Parathyroid adenoma (tissue), 2 donors: ENCODE results near the gene CLPSL1.

Experiments
- H2AFZ ChIP-seq: fragments of 300-600 bp; sonication (generic); one replicate; pipeline ENCODE4 v1.7.0; 2017; ENCODE audit warnings: antibody characterized with exemption, mild to moderate bottlenecking
- H3K27ac ChIP-seq: fragments of 300-600 bp; sonication (generic); one replicate; pipeline ENCODE4 v1.7.0; 2017
- H3K27me3 ChIP-seq: fragments of 300-600 bp; sonication (generic); one replicate; pipeline ENCODE4 v1.7.0; 2017; ENCODE audit warnings: low read length; ENCODE audit not compliant: control insufficient read depth, insufficient read depth
- H3K36me3 ChIP-seq: fragments of 300-600 bp; sonication (generic); one replicate; pipeline ENCODE4 v1.7.0; 2017; ENCODE audit warnings: low read length; ENCODE audit not compliant: control insufficient read depth, insufficient read depth
- H3K4me1 ChIP-seq: fragments of 300-600 bp; sonication (generic); one replicate; pipeline ENCODE4 v1.7.0; 2017; ENCODE audit warnings: control low read depth
- H3K4me2 ChIP-seq: fragments of 300-600 bp; sonication (generic); one replicate; pipeline ENCODE4 v1.7.0; 2017; ENCODE audit warnings: low read length
- H3K4me3 ChIP-seq: fragments of 300-600 bp; sonication (generic); one replicate; pipeline ENCODE4 v1.7.0; 2017; ENCODE audit warnings: low read depth, low read length
- H3K79me2 ChIP-seq: fragments of 300-600 bp; sonication (generic); one replicate; pipeline ENCODE4 v1.7.0; 2017; ENCODE audit warnings: control low read depth
- H3K9ac ChIP-seq: fragments of 300-600 bp; sonication (generic); one replicate; pipeline ENCODE4 v1.7.0; 2017; ENCODE audit warnings: mild to moderate bottlenecking
- H3K9me3 ChIP-seq: fragments of 300-600 bp; sonication (generic); one replicate; pipeline ENCODE4 v1.7.0; 2017; ENCODE audit warnings: low read length; ENCODE audit not compliant: control insufficient read depth
- CTCF ChIP-seq: fragments of 300-600 bp; sonication (generic); IDR thresholded peaks from one replicate; pipeline ENCODE4 v1.7.0; 2017; ENCODE audit warnings: antibody characterized with exemption, mild to moderate bottlenecking
- donor health status: primary hyperparathyroidism.

CLPSL1 gene

GRCh38 chr6:35735452-35735851 lies 45.4 kb upstream of the CLPSL1 start:
- no peak for TF ChIP-seq CTCF
- Histone ChIP-seq H3K4me3 (no peak overlapping the region), H3K9me3 (no peaks in the 10 kb centered on the region), H2AFZ (no peak overlapping the region), H3K27ac (no peak overlapping the region), H3K9ac (no peak overlapping the region), H3K79me2 (no peaks in the 10 kb centered on the region), H3K4me1 (peaks cover 24% of the 10 kb centered on the region), H3K4me2 (no peak overlapping the region), H3K27me3 (no peaks in the 10 kb centered on the region), H3K36me3 (no peaks in the 10 kb centered on the region)

DNA sequence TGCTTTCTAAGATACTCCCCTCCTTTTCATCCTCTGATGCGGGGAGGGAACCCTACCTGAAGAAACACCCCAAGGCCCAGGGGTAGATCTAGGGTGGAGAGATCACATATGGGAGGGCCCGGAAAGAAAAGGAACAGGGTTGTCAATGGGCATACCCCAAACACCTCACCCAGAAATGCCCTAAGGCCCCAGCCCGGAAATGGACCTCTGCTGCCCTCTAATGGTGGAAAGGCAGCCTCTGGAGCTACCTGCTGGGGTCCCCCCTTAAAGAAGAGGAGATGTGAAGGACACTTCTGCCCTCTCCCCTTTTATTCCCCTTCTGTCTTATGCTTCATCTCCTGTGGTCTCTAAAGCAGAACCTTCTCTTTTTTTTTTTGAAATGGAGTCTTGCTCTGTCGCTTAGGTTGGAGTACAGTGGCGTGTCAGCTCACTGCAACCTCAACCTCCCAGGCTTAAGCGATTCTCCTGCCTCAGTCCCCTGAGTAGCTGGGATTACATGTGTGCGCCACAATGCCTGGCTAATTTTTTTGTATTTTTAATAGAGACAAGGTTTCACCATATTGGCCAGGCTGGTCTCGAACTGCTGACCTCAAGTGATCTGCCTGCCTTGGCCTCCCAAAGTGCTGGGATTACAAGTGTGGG lies 44.4 kb upstream of the CLPSL1 start:
- no peak overlapping the region for H2AFZ ChIP-seq
- no peaks in the 10 kb centered on the region for H3K79me2 ChIP-seq
- TF ChIP-seq CTCF: peak; percentile 95
- H3K9me3 ChIP-seq: no peaks in the 10 kb centered on the region
- H3K4me3 ChIP-seq: no peak overlapping the region
- no peak overlapping the region for H3K9ac ChIP-seq
- no peaks in the 10 kb centered on the region for H3K36me3 ChIP-seq
- no peak overlapping the region for H3K4me2 ChIP-seq
- H3K4me1 ChIP-seq: peaks cover 17% of the 10 kb centered on the region
- no peak overlapping the region for H3K27ac ChIP-seq
- H3K27me3 ChIP-seq: no peaks in the 10 kb centered on the region

DNA sequence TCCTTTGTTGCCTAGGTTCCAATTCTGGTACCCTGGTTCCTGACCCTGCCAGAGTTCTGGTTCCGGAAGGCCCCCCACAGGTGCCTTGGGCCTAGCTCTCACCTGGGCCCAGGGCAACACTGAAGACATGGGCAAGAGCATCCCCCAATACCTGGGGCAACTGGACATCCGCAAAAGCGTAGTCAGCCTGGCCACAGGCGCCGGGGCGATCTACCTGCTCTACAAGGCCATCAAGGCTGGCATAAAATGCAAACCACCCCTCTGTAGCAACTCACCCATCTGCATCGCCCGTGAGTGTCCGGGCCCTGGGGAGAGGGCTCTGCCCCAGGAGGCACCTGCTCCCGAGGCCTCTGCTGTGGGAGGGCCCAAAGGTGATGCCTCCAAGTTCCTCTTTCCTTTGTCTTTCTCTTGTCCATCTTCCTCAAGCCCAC lies 43.8 kb upstream of the CLPSL1 start, which contains the start of gene ARMC12:
Gene ARMC12, plus strand, starts transcription at position 51 of the 431 bp plus-strand sequence. Its CDS starts 77 bp downstream, at position 128.
- H3K4me3 ChIP-seq: no peak within 1 kb of the TSS
- no peak for TF ChIP-seq CTCF
- H3K9me3 ChIP-seq: no peaks in the 10 kb centered on the region
- no peaks in the 10 kb centered on the region for H3K36me3 ChIP-seq
- H3K79me2 ChIP-seq: no peaks in the 10 kb centered on the region
- peak within 1 kb of the TSS; percentile 21 for H2AFZ ChIP-seq
- H3K27me3 ChIP-seq: no peaks in the 10 kb centered on the region
- H3K27ac ChIP-seq: no peak within 1 kb of the TSS
- no peak within 1 kb of the TSS for H3K9ac ChIP-seq
- peaks cover 17% of the 10 kb centered on the region for H3K4me1 ChIP-seq
- no peak within 1 kb of the TSS for H3K4me2 ChIP-seq

- H2AFZ ChIP-seq: peak overlapping the region; percentile 21
- H3K4me2 ChIP-seq: no peak overlapping the region
- H3K9me3 ChIP-seq: no peaks in the 10 kb centered on the region
- peak; percentile 92 for TF ChIP-seq CTCF
- H3K27ac ChIP-seq: no peak overlapping the region
- H3K4me1 ChIP-seq: peaks cover 12% of the 10 kb centered on the region
- H3K36me3 ChIP-seq: no peaks in the 10 kb centered on the region
- no peak overlapping the region for H3K4me3 ChIP-seq
- H3K27me3 ChIP-seq: no peaks in the 10 kb centered on the region
- H3K79me2 ChIP-seq: no peaks in the 10 kb centered on the region
- no peak overlapping the region for H3K9ac ChIP-seq
These were observed 43.2 kb upstream of the CLPSL1 start for GRCh38 chr6:35737413-35738211.
